ENCODE results near the gene FIGNL2.
"Not testable (repeated sequence)": the region's sequence is repeated elsewhere in the genome, so short reads cannot be mapped to it uniquely, and the experiment has no call there.

Gene FIGNL2

GRCh38 chr12:51801027-51801426 lies 47.5 kb downstream of the FIGNL2 start:
- CTCF ChIA-PET: interaction anchor here (1.2 kb wide), 1 partner anchor 13 kb away, joined by 3 read pairs; a partner anchor contains a TSS
- DNase-seq (ENCODE audit: extremely low spot score): no peak
- no peak for TF ChIP-seq CTCF (IDR thresholded peaks at IDR 0.05; ENCODE audit: control extremely low read depth, extremely low read depth, low read depth, missing control alignments)
- POLR2A ChIA-PET: no interaction called here

GRCh38 chr12:51798501-51798900 lies 50.0 kb downstream of the FIGNL2 start:
- DNase-seq (ENCODE audit: extremely low spot score): no peak
- ChIA-PET CTCF (no interaction called here), POLR2A (no interaction called here)
- no peak for TF ChIP-seq CTCF (IDR thresholded peaks at IDR 0.05; ENCODE audit: control extremely low read depth, extremely low read depth, low read depth, missing control alignments)

GRCh38 chr12:51798051-51798450 lies 50.5 kb downstream of the FIGNL2 start:
- DNase-seq (ENCODE audit: extremely low spot score); CTCF ChIA-PET; POLR2A ChIA-PET: not testable (repeated sequence)

GRCh38 chr12:51797301-51797700 lies 51.2 kb downstream of the FIGNL2 start:
- ChIA-PET CTCF (no interaction called here), POLR2A (no interaction called here)
- DNase-seq (ENCODE audit: extremely low spot score): no peak
- TF ChIP-seq CTCF (IDR thresholded peaks at IDR 0.05; ENCODE audit: control extremely low read depth, extremely low read depth, low read depth, missing control alignments): no peak

GRCh38 chr12:51793201-51793600 lies 55.3 kb downstream of the FIGNL2 start:
- no peak for DNase-seq (ENCODE audit: extremely low spot score)
- TF ChIP-seq CTCF (IDR thresholded peaks at IDR 0.05; ENCODE audit: control extremely low read depth, extremely low read depth, low read depth, missing control alignments): no peak
- POLR2A ChIA-PET: no interaction called here
- CTCF ChIA-PET: interaction anchor here (1.3 kb wide), 1 partner anchor 373 kb away, joined by 3 read pairs; no protein-coding TSS in a partner anchor

- ChIA-PET CTCF (interaction anchor here (1.0 kb wide), 1 partner anchor 132 kb away, joined by 3 read pairs; no protein-coding TSS in a partner anchor), POLR2A (no interaction called here)
- no peak for DNase-seq (ENCODE audit: extremely low spot score)
- no peak for TF ChIP-seq CTCF (IDR thresholded peaks at IDR 0.05; ENCODE audit: control extremely low read depth, extremely low read depth, low read depth, missing control alignments)
Measured at GRCh38 chr12:51792417-51792816, 56.1 kb downstream of the FIGNL2 start.

GRCh38 chr12:51788876-51789275 lies 59.6 kb downstream of the FIGNL2 start:
- POLR2A ChIA-PET: no interaction called here
- CTCF ChIA-PET: interaction anchor here (1.2 kb wide), 1 partner anchor 11 kb away, joined by 3 read pairs; no protein-coding TSS in a partner anchor
- no peak for DNase-seq (ENCODE audit: extremely low spot score)
- TF ChIP-seq CTCF (IDR thresholded peaks at IDR 0.05; ENCODE audit: control extremely low read depth, extremely low read depth, low read depth, missing control alignments): no peak
